Measurements from ENCODE around the gene ARHGAP42. TPM values are rescaled to one million over a fixed set of nuclear protein-coding genes. Genes with fewer than 3 reads are reported as not detected.

ARHGAP42 gene
- total RNA-seq, 4 donors from 2014 or later, result 28.5 to 52.2 (median 40.4) TPM

DNA sequence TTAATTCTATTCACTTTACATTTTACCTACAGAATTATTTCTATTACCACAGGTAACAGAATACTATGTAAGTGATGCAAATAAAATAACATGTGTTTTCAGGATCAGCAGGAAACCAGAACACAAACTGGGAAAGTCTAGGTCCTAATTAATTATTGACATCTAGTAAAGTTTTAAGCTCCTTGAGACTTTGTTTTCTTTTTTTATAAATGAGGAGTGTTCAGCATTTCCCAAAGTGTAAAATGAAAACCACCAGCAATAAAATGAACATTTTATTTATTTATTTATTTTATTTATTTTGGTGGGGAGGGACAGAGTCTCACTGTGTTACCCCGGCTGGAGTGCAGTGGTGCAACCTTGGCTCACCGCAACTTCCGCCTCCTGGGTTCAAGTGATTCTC is 123.6 kb downstream of the ARHGAP42 start:
- H3K27me3 ChIP-seq, result no peaks in the 10 kb centered on the region
- no peak overlapping the region for H3K4me3 ChIP-seq
- TF ChIP-seq POLR2A (IDR thresholded peaks at IDR 0.05) (no peak), EP300 (IDR thresholded peaks at IDR 0.05) (no peak)
- TF ChIP-seq, protein P1, sequence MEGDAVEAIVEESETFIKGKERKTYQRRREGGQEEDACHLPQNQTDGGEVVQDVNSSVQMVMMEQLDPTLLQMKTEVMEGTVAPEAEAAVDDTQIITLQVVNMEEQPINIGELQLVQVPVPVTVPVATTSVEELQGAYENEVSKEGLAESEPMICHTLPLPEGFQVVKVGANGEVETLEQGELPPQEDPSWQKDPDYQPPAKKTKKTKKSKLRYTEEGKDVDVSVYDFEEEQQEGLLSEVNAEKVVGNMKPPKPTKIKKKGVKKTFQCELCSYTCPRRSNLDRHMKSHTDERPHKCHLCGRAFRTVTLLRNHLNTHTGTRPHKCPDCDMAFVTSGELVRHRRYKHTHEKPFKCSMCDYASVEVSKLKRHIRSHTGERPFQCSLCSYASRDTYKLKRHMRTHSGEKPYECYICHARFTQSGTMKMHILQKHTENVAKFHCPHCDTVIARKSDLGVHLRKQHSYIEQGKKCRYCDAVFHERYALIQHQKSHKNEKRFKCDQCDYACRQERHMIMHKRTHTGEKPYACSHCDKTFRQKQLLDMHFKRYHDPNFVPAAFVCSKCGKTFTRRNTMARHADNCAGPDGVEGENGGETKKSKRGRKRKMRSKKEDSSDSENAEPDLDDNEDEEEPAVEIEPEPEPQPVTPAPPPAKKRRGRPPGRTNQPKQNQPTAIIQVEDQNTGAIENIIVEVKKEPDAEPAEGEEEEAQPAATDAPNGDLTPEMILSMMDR (IDR thresholded peaks at IDR 0.05), result no peak
- 93 to 95% methylated on average over 3 of the region's 3 CpGs for WGBS, 2 donors
- DNase-seq (ENCODE audit: low spot score in 2 of 2), result no peak
- peak overlapping the region in 1 of 4 donors; percentile 8 for H3K27ac ChIP-seq
- H3K9me3 ChIP-seq, result no peaks in the 10 kb centered on the region
- H3K4me1 ChIP-seq, result peaks cover 0 to 26% (median 6%) of the 10 kb centered on the region in 4 donors
- no peaks in the 10 kb centered on the region for H3K36me3 ChIP-seq

DNA sequence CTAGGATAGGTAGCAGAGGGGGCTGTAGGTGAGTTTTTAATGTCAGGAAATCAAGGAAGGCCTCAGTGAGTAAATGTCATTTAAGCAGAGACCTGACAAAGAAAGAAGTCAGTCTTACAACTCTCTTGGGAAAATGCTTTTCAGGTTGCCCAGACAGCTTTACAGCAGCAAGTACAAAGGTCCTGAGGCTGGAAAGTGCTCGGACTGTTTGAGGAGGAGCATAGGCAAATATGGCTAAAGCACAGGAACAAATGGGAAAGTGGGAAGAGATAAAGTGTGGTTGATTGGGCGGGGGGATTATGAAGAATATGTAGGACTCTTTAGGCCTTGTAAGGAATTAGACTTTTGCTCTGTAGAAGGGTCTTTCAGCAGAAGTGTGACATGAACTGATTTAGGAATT is 125.4 kb downstream of the ARHGAP42 start:
- 96 to 97% methylated on average over 2 of the region's 2 CpGs for WGBS, 2 donors

DNA sequence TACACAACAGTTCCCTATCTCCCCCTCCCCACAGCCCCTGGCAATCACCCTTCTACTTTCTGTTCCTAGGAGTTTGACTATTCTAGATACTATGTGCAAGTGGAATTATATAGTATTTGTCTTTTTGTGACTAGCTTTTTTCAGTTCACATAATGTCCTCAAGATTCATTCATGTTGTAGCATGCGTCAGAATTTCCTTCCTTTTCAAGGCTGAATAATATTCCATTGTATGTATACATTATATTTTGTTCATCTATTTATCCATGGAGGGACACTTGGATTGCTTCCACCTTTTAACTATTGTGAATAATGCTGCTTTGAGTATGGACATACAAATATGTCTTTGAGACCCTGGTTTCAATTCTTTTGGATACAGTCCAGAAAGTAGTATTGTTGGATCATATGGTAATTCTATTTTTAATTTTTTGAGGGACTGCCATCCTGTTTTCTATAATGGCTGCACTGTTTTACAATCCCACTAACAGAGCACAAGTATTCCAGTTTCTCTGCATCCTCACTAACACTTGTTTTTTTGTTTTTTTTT is 128.8 kb downstream of the ARHGAP42 start:
- H3K27me3 ChIP-seq, result no peaks in the 10 kb centered on the region
- no peak overlapping the region for H3K4me3 ChIP-seq
- DNase-seq (ENCODE audit: low spot score in 2 of 2), result no peak
- 50 to 53% methylated on average over 1 of the region's 1 CpG for WGBS, 2 donors
- peaks cover 0 to 24% (median 6%) of the 10 kb centered on the region in 4 donors for H3K4me1 ChIP-seq
- TF ChIP-seq, protein P1 (IDR thresholded peaks at IDR 0.05), result no peak
- TF ChIP-seq POLR2A (IDR thresholded peaks at IDR 0.05), result no peak
- no peak for TF ChIP-seq EP300 (IDR thresholded peaks at IDR 0.05)
- H3K9me3 ChIP-seq, result no peaks in the 10 kb centered on the region
- no peaks in the 10 kb centered on the region for H3K36me3 ChIP-seq
- H3K27ac ChIP-seq, result no peak overlapping the region

More for the DNA sequence above, 125.4 kb downstream of the ARHGAP42 start:
- TF ChIP-seq EP300 (IDR thresholded peaks at IDR 0.05) (no peak), POLR2A (IDR thresholded peaks at IDR 0.05) (no peak)
- TF ChIP-seq, protein P1 (IDR thresholded peaks at IDR 0.05), result no peak
- Histone ChIP-seq H3K4me3 (no peak overlapping the region), H3K36me3 (no peaks in the 10 kb centered on the region), H3K27ac (no peak overlapping the region), H3K4me1 (peaks cover 0 to 37% (median 11%) of the 10 kb centered on the region in 4 donors), H3K9me3 (no peaks in the 10 kb centered on the region), H3K27me3 (no peaks in the 10 kb centered on the region)
- DNase-seq (ENCODE audit: low spot score in 2 of 2), result no peak

DNA sequence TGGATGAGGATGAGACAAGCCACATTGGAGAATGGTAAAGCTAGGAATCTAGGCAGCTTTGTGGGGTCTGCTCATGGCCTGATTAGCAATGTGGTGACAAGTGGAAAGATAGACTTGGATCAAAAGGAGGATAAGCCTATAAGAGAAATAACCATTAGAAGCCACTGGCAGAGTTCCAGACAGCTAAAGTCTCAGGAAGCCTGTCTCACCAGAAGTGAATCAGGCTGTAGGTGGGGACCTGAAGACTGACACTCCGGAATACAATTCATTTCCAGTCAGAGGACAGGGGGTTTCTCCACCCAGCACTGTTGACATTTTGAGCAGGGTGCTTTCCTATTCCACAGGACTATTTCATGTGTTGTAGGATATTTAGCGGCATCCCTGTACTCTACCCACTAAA is 129.7 kb downstream of the ARHGAP42 start:
- no peaks in the 10 kb centered on the region for H3K9me3 ChIP-seq
- no peaks in the 10 kb centered on the region for H3K27me3 ChIP-seq
- H3K4me1 ChIP-seq, result peaks cover 0 to 30% (median 6%) of the 10 kb centered on the region in 4 donors
- no peak for TF ChIP-seq EP300 (IDR thresholded peaks at IDR 0.05)
- H3K27ac ChIP-seq, result peak overlapping the region in 2 of 4 donors; percentile 15 to 16
- DNase-seq (ENCODE audit: low spot score in 2 of 2), result no peak
- 88 to 90% methylated on average over 2 of the region's 2 CpGs for WGBS, 2 donors
- no peak overlapping the region for H3K4me3 ChIP-seq
- H3K36me3 ChIP-seq, result no peaks in the 10 kb centered on the region

DNA sequence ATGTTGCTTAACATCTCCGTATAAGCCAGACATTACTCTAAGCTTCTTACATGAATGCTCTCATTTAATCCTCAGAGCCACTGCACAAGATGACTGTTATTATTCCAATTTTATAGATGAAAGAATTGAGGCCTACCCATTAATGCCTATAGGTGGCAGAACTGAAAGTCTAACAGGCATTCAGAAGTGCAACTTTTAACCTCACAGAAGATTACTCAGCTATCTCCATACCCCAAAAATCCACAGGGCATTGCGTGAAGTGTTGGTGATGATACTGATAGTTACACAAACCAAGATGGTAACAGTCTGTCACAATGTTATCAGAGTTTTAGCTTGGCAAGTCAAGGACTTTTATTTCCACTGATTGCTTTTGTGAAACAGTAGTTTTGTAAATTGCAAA is 130.5 kb downstream of the ARHGAP42 start:
- no peak overlapping the region for H3K27ac ChIP-seq
- H3K4me3 ChIP-seq, result no peak overlapping the region
- WGBS, 2 donors, result 64 to 80% methylated on average over 2 of the region's 2 CpGs
- no peak for TF ChIP-seq POLR2A (IDR thresholded peaks at IDR 0.05)
- H3K9me3 ChIP-seq, result no peaks in the 10 kb centered on the region
- peaks cover 0 to 33% (median 7%) of the 10 kb centered on the region in 4 donors for H3K4me1 ChIP-seq
- no peak for DNase-seq (ENCODE audit: low spot score in 2 of 2)
- H3K36me3 ChIP-seq, result no peaks in the 10 kb centered on the region
- no peaks in the 10 kb centered on the region for H3K27me3 ChIP-seq

DNA sequence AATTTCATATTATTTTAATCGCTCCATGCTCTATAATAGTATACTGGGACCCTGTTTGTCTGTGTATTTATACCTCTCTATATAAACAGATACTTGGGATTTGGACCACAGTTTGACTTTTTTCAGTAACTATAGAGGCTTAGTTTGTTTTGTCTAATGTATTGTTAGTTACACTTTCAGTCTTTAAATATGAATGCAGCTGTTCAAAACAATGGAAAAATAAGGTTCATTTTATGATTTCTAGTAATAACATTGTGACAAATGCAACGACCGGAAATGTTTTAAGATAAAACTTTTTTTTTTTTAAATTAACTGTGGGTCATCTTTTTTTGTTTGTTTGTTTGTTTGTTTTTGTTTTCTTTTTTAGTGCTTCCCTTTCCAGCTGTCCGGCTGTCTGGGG is 133.5 kb downstream of the ARHGAP42 start:
- H3K4me1 ChIP-seq, result peaks cover 0 to 60% (median 27%) of the 10 kb centered on the region in 4 donors
- 77 to 78% methylated on average over 4 of the region's 4 CpGs for WGBS, 2 donors
- no peaks in the 10 kb centered on the region for H3K9me3 ChIP-seq
- no peaks in the 10 kb centered on the region for H3K36me3 ChIP-seq
- no peak overlapping the region for H3K4me3 ChIP-seq
- no peaks in the 10 kb centered on the region for H3K27me3 ChIP-seq
- H3K27ac ChIP-seq, result no peak overlapping the region
- TF ChIP-seq, protein P1 (IDR thresholded peaks at IDR 0.05), result no peak
- TF ChIP-seq EP300 (IDR thresholded peaks at IDR 0.05) (no peak), POLR2A (IDR thresholded peaks at IDR 0.05) (no peak)
- no peak for DNase-seq (ENCODE audit: low spot score in 2 of 2)
